GM12892 (cell line): ENCODE measurements around the gene DDA1.
A peak's percentile ranks its signal among the peaks of the same experiment; 100 is the strongest.

Source experiments
- DNase-seq: peaks from one replicate; pipeline ENCODE4 v3.0.0; 2011; ENCODE audit not compliant: insufficient read length
- FAIRE-seq: peaks from 2 replicates; lab custom pipeline; 2011; peaks lifted over from hg19 to GRCh38; lab: Jason Lieb, UNC
- POLR2A ChIP-seq: IDR thresholded peaks from 2 replicates; pipeline ENCODE4 v1.6.1; 2011; ENCODE audit warnings: low read depth, low read length, control low read depth
- POLR2AphosphoS5 ChIP-seq: IDR thresholded peaks from 2 replicates; pipeline ENCODE4 v1.6.1; 2011; ENCODE audit warnings: low read depth, low read length, control low read depth
- TAF1 ChIP-seq: IDR thresholded peaks from 2 replicates; pipeline ENCODE4 v1.6.1; 2011; ENCODE audit warnings: low read depth, mild to moderate bottlenecking, control low read depth, low read length, borderline replicate concordance

The DDA1 gene

GRCh38 chr19:17328517-17329365 lies 19.4 kb downstream of the DDA1 start:
- FAIRE-seq (no peak), DNase-seq (no peak)
- TF ChIP-seq TAF1 (no peak), POLR2AphosphoS5 (no peak), POLR2A (no peak)

GRCh38 chr19:17329366-17330261 lies 20.3 kb downstream of the DDA1 start:
- no peak for FAIRE-seq
- TF ChIP-seq POLR2A (no peak), TAF1 (no peak), POLR2AphosphoS5 (no peak)
- DNase-seq = no peak

GRCh38 chr19:17330262-17331044 lies 21.1 kb downstream of the DDA1 start:
- no peak for DNase-seq
- TF ChIP-seq POLR2A = no peak
- TF ChIP-seq TAF1 = no peak
- TF ChIP-seq POLR2AphosphoS5 = no peak

GRCh38 chr19:17331045-17331558 lies 21.7 kb downstream of the DDA1 start:
- FAIRE-seq = no peak
- no peak for TF ChIP-seq POLR2AphosphoS5
- no peak for TF ChIP-seq TAF1
- no peak for TF ChIP-seq POLR2A
- no peak for DNase-seq

More at GRCh38 chr19:17330262-17331044, 21.1 kb downstream of the DDA1 start:
- no peak for FAIRE-seq

GRCh38 chr19:17332360-17332676 lies 23.0 kb downstream of the DDA1 start:
- FAIRE-seq (no peak), DNase-seq (no peak)
- TF ChIP-seq POLR2A = no peak

GRCh38 chr19:17332677-17333581 lies 23.6 kb downstream of the DDA1 start:
- TF ChIP-seq TAF1 = no peak
- no peak for TF ChIP-seq POLR2A
- TF ChIP-seq POLR2AphosphoS5 = no peak
- DNase-seq (no peak), FAIRE-seq (no peak)

GRCh38 chr19:17333611-17334413 lies 24.4 kb downstream of the DDA1 start:
- FAIRE-seq = peak; percentile 58

GRCh38 chr19:17334414-17335409 lies 25.3 kb downstream of the DDA1 start, which contains the start of gene ANO8:
TSS of gene ANO8 (minus strand) at chr19:17334855. CDS start at chr19:17334670, 185 bp downstream.
- peak; percentile 92 for DNase-seq
- TF ChIP-seq TAF1 = 0 out of 2 replicates have a peak, but pooled peaks have one; percentile 6
- TF ChIP-seq POLR2AphosphoS5 = no peak
- peak; percentile 97 for FAIRE-seq

More at GRCh38 chr19:17333611-17334413, 24.4 kb downstream of the DDA1 start:
- no peak for TF ChIP-seq POLR2AphosphoS5
- TF ChIP-seq TAF1 = no peak
- peak; percentile 74 for DNase-seq

- FAIRE-seq = no peak
- DNase-seq = no peak
- no peak for TF ChIP-seq POLR2AphosphoS5
- TF ChIP-seq TAF1 = no peak
- TF ChIP-seq POLR2A = no peak
Observed at GRCh38 chr19:17335575-17335974, 26.2 kb downstream of the DDA1 start.
